GM21723 (cell line): Measurements from ENCODE around the gene HDAC5.
"Not testable (repeated sequence)": the region's sequence is repeated elsewhere in the genome, so short reads cannot be mapped to it uniquely, and the experiment has no call there.

Source experiments
- ATAC-seq: cut with Tn5 transposase; IDR thresholded peaks from one replicate; pipeline ENCODE4 v1.9.1; 2021; ENCODE audit warnings: mild to moderate bottlenecking, moderate library complexity; ENCODE audit not compliant: unreplicated experiment

The HDAC5 gene

GRCh38 chr17:44133918-44134476, 10.6 kb upstream of the HDAC5 start:
- ATAC-seq, result no peak

- ATAC-seq, result no peak
These were observed 8.9 kb upstream of the HDAC5 start for GRCh38 chr17:44132275-44132821.

GRCh38 chr17:44131372-44131771, 7.9 kb upstream of the HDAC5 start:
- ATAC-seq, result not testable (repeated sequence)

- ATAC-seq, result no peak
These were observed 7.4 kb upstream of the HDAC5 start for GRCh38 chr17:44130693-44131349.

- ATAC-seq, result no peak
These were observed 4.9 kb upstream of the HDAC5 start for GRCh38 chr17:44128383-44128782.

GRCh38 chr17:44124118-44124438, 637 bp upstream of the HDAC5 start:
- ATAC-seq, result no peak

- peak; percentile 21 for ATAC-seq
These were observed 555 bp downstream of the HDAC5 start for GRCh38 chr17:44122816-44123355.

- no peak for ATAC-seq
These were observed 1.2 kb downstream of the HDAC5 start for GRCh38 chr17:44121997-44122815.

- no peak for ATAC-seq
These were observed 2.4 kb downstream of the HDAC5 start for GRCh38 chr17:44120851-44121605.

- not testable (repeated sequence) for ATAC-seq
These were observed 3.2 kb downstream of the HDAC5 start for GRCh38 chr17:44120281-44120680.

GRCh38 chr17:44119798-44120197, 3.6 kb downstream of the HDAC5 start:
- ATAC-seq, result no peak

GRCh38 chr17:44119062-44119461, 4.4 kb downstream of the HDAC5 start:
- no peak for ATAC-seq

GRCh38 chr17:44118427-44119050, 4.9 kb downstream of the HDAC5 start:
- ATAC-seq, result no peak

GRCh38 chr17:44117351-44117750, 6.1 kb downstream of the HDAC5 start:
- no peak for ATAC-seq

- no peak for ATAC-seq
These were observed 7.6 kb downstream of the HDAC5 start for GRCh38 chr17:44115585-44116415.

GRCh38 chr17:44113868-44114840, 9.3 kb downstream of the HDAC5 start:
- no peak for ATAC-seq

GRCh38 chr17:44113382-44113781, 10.1 kb downstream of the HDAC5 start:
- ATAC-seq, result no peak
